OCI-LY7 (cell line): ENCODE results near the gene ANKZF1.

Source experiments
- EZH2phosphoT487 ChIP-seq: fragments of 200-600 bp; sonication (generic); IDR thresholded peaks from 2 replicates; pipeline ENCODE4 v1.6.1; 2018; ENCODE audit warnings: low read depth, borderline replicate concordance, mild to moderate bottlenecking, mixed run types, antibody characterized with exemption, low read length, moderate library complexity, mixed read lengths
- TF ChIP-seq, protein P1 (sequence below): fragments of 200-600 bp; sonication (generic); conservative IDR thresholded peaks from 2 replicates; pipeline ENCODE4 v1.5.1; 2014; ENCODE audit warnings: mild to moderate bottlenecking, antibody characterized with exemption, low read length, moderate library complexity, mixed read lengths

DNA sequence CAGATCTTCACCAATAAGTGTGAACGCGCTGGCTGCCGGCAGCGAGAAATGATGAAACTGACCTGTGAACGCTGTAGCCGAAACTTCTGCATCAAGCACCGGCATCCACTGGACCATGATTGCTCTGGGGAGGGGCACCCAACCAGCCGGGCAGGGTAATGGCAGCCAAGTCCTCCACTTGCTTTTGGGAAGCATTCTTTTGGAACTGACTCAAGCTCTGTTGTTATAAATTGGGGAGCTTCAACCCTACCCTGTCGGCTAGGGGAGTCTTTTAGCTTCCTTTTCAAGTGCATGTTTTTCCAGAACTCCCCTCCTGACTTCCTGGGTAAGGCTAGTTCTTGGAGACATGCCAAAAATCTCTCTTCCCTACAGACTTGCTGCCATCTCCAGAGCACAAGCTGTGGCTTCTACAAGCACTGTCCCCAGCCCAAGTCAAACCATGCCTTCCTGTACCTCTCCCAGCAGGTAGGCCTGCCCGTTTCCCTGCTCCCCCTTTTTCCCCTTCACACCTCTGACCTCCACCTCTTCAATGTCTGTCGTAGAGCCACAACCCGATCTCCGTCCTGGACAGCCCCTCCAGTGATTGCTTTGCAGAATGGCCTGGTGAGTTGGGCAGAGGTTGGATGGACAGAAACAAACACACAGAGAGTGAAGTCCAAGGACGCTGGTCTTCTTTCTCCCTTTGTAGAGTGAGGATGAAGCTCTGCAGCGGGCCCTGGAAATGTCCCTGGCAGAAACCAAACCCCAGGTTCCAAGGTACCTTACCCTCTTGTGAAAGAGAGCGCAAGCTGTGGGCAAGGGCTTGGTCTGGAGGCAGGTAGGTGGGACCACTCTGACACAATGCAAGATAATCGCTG is 21.5 kb upstream of the ANKZF1 start:
- TF ChIP-seq, protein P1, sequence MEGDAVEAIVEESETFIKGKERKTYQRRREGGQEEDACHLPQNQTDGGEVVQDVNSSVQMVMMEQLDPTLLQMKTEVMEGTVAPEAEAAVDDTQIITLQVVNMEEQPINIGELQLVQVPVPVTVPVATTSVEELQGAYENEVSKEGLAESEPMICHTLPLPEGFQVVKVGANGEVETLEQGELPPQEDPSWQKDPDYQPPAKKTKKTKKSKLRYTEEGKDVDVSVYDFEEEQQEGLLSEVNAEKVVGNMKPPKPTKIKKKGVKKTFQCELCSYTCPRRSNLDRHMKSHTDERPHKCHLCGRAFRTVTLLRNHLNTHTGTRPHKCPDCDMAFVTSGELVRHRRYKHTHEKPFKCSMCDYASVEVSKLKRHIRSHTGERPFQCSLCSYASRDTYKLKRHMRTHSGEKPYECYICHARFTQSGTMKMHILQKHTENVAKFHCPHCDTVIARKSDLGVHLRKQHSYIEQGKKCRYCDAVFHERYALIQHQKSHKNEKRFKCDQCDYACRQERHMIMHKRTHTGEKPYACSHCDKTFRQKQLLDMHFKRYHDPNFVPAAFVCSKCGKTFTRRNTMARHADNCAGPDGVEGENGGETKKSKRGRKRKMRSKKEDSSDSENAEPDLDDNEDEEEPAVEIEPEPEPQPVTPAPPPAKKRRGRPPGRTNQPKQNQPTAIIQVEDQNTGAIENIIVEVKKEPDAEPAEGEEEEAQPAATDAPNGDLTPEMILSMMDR = no peak
- no peak for TF ChIP-seq EZH2phosphoT487
